Stimulated activated CD8-positive, alpha-beta memory T cell treated with anti-CD3 and anti-CD28 coated beads, Interleukin-15, amount 100 ng/mL, for 48 hours (primary cell): Measurements from ENCODE around the gene IMMP1L.

Source experiments
- DNase-seq, 2 donors: peaks; one replicate each; pipeline ENCODE4 v3.0.0-alpha.2; 2020; ENCODE audit warnings: low read depth in 2 of 2

IMMP1L gene

DNA sequence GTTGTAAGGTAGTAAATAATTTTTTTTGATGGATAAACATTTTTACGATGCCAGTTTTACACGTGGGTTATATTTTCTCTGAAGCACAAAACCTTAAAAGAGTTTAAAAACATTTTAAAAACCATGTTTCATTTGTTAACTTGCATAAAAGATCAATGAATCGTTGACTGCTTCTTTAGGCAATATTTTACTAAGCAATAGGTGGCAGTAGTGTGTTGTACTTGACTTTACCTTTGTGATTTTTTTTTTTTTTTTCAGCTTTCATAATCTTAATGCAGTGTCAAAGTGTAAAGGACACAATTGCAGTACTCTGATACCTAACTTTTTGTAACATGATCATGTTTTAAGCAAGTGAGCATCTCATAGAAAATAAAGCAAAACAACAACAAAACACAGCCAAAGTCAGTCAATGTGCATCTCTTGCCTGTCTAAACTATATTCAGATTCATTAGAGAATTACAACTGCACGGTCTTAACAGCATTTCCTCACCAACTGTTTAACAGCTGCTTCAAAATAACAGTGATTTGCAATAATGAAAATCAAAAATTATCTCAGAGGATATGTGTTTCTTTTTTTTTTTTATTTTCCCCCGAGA lies 112.1 kb downstream of the IMMP1L start:
- DNase-seq = no peak

DNA sequence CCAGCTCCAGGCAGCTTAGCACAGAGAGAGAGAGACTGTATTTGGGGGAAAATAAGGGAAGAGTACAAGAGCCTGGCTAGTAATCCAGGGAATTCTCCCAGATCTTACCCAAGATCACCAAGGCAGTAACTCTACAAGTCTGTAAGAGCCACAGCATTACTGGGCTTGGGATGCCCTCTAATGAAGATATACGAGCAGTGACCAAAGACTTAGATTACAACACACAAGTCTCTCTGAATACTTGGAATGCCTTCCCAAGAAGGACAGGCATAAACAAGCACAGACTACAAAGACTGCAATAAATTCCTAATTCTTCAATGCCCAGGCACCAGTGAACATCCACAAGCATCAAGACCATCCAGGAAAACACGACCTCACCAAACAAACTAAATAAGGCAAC lies 122.0 kb downstream of the IMMP1L start:
- DNase-seq = no peak

DNA sequence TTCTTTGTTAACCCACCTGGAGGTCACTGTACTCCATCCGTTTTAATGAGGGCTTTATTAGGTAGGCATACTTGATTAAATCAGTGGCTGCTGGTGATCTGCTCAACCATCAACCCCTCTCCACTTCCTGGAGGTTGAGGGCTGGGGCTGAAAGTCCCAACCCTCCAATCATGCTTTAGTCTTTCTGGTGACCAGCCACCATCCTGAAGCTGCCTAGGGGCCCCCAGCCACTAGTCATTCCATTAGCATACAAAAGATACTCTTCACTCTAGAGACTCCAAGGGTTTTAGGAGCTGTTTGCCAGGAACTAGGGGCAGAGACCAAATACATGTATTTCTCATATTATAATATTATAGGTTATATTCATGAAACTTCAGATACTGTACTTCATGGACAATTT lies 126.3 kb downstream of the IMMP1L start:
- no peak for DNase-seq
